Lower leg skin (tissue), 3 donors: ENCODE measurements around the gene CAMTA1.

Source experiments
- POLR2A ChIP-seq, 2 donors: fragments of 450-650 bp; IDR thresholded peaks; one replicate each; pipeline ENCODE4 v1.6.1; 2016 to 2017; ENCODE audit warnings: antibody characterized with exemption in 2 of 2, mild to moderate bottlenecking in 1 of 2, moderate library complexity in 1 of 2
- TF ChIP-seq, protein P1 (sequence below), 3 donors: fragments of 450-650 bp; IDR thresholded peaks; one replicate each; pipeline ENCODE4 v1.5.1; 2016; ENCODE audit warnings: antibody characterized with exemption in 3 of 3, mild to moderate bottlenecking in 3 of 3, moderate library complexity in 2 of 3

DNA sequence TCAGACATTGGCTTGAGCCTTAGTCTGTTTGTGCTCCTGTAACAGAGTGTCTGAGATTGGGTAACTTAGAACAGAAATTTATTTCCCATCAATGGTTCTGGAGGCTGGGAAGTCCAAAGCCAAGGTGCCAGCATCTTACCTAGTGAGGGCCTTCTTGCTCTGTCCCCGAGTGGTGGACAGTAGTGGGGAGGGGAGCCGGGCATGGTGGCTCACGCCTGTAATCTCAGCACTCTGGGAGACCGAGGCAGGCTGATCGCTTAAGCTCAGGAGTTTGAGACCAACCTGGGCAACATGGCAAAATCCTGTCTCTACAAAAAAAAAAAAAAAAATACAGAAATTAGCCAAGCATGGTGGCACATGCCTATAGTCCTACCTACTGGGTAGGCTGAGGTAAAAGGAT is 649.3 kb downstream of the CAMTA1 start:
- TF ChIP-seq, protein P1, sequence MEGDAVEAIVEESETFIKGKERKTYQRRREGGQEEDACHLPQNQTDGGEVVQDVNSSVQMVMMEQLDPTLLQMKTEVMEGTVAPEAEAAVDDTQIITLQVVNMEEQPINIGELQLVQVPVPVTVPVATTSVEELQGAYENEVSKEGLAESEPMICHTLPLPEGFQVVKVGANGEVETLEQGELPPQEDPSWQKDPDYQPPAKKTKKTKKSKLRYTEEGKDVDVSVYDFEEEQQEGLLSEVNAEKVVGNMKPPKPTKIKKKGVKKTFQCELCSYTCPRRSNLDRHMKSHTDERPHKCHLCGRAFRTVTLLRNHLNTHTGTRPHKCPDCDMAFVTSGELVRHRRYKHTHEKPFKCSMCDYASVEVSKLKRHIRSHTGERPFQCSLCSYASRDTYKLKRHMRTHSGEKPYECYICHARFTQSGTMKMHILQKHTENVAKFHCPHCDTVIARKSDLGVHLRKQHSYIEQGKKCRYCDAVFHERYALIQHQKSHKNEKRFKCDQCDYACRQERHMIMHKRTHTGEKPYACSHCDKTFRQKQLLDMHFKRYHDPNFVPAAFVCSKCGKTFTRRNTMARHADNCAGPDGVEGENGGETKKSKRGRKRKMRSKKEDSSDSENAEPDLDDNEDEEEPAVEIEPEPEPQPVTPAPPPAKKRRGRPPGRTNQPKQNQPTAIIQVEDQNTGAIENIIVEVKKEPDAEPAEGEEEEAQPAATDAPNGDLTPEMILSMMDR (IDR thresholded peaks at IDR 0.05) = no peak
- TF ChIP-seq POLR2A (IDR thresholded peaks at IDR 0.05) = no peak
